Left lung (tissue), 10 donors: Measurements from ENCODE around the gene TP53I13. TPM values are rescaled to one million over a fixed set of nuclear protein-coding genes. Genes with fewer than 3 reads are reported as not detected.

Experiments used
- ATAC-seq: fragments of 200-7000 bp; cut with Tn5 transposase; one replicate; pipeline ENCODE4 v1.9.1; 2020; ENCODE audit warnings: moderate library complexity
- DNase-seq, 4 donors: peaks; one replicate each; pipeline ENCODE4 v3.0.0-alpha.2; 2013 to 2020
- H3K27ac ChIP-seq, 2 donors: fragments of 200-600 bp; sonication (generic) in 1 of 2; one replicate each; pipeline versions ENCODE4 v1.5.0 to v1.8.0; 2020 to 2021
- H3K27me3 ChIP-seq, 2 donors: fragments of 200-600 bp; sonication (generic) in 1 of 2; one replicate each; pipeline versions ENCODE4 v1.5.0 to v1.8.0; 2020 to 2021
- H3K36me3 ChIP-seq, 2 donors: fragments of 200-600 bp; sonication (generic) in 1 of 2; one replicate each; pipeline versions ENCODE4 v1.5.0 to v1.8.0; 2020 to 2021
- H3K4me1 ChIP-seq, 2 donors: fragments of 200-600 bp; one replicate each; pipeline ENCODE4 v1.8.0; 2021
- H3K4me3 ChIP-seq, 2 donors: fragments of 200-600 bp; sonication (generic) in 1 of 2; one replicate each; pipeline versions ENCODE4 v1.5.0 to v1.8.0; 2020 to 2021; ENCODE audit warnings: mild to moderate bottlenecking in 1 of 2
- H3K9me3 ChIP-seq, 2 donors: fragments of 200-600 bp; sonication (generic) in 1 of 2; one replicate each; pipeline versions ENCODE4 v1.5.0 to v1.8.0; 2020 to 2021
- CTCF ChIP-seq, 2 donors: fragments of 200-600 bp; sonication (generic) in 1 of 2; IDR thresholded peaks; one replicate each; pipeline versions ENCODE4 v1.5.0 to v1.8.0; 2021; ENCODE audit warnings: antibody characterized with exemption in 2 of 2
- intact Hi-C, 2 donors: fragments of 100-400 bp; cut with DNase I; formaldehyde crosslinking; loops; one replicate each; pipeline versions ENCODE4 v1.11.2 to v1.14.2; 2022
- polyA plus RNA-seq, 6 donors: library from polyadenylated mRNA; unstranded; fragments of 120-200 nt; gene quantifications; one replicate each; pipeline ENCODE4 v1.2.1, GENCODE V29; 2013; ENCODE audit not compliant: insufficient read length in 6 of 6
- total RNA-seq, 2 donors: library from RNA; stranded (reverse); fragmentation: NEBNext Ultra II Directional; extraction: Animal tissue kit (Norgen Biotek cat#: 25700); gene quantifications; one replicate each; pipeline ENCODE4 v1.2.1, GENCODE V29; 2021
- donor health status: DM: no; HTN: yes; CAD: no.
- donor health status: DM: no; HTN: no; CAD: no.

TP53I13 gene
- total and polyA plus RNA-seq, 8 donors, result 24.8 to 58.5 (median 32.5) TPM

GRCh38 chr17:29590411-29591145, 22.1 kb downstream of the TP53I13 start:
- Histone ChIP-seq H3K4me3 (peak overlapping the region; percentile 31 to 52), H3K36me3 (no peaks in the 10 kb centered on the region), H3K9me3 (no peaks in the 10 kb centered on the region), H3K4me1 (peaks cover 40 to 77% of the 10 kb centered on the region in 2 donors), H3K27ac (peak overlapping the region; percentile 73 to 80), H3K27me3 (peaks cover 0 to 46% of the 10 kb centered on the region in 2 donors)
- DNase-seq (no peak), ATAC-seq (no peak)
- intact Hi-C loops, result no loop called here
- TF ChIP-seq CTCF (IDR thresholded peaks at IDR 0.05), result no peak

GRCh38 chr17:29591146-29591736, 22.7 kb downstream of the TP53I13 start:
- peak overlapping the region; percentile 10 to 52 for H3K4me3 ChIP-seq
- H3K4me1 ChIP-seq, result peaks cover 40 to 70% of the 10 kb centered on the region in 2 donors
- no peaks in the 10 kb centered on the region for H3K36me3 ChIP-seq
- H3K9me3 ChIP-seq, result no peaks in the 10 kb centered on the region
- peaks cover 0 to 46% of the 10 kb centered on the region in 2 donors for H3K27me3 ChIP-seq
- DNase-seq (peak in 1 of 4 donors; percentile 59), ATAC-seq (peak; percentile 3)
- peak overlapping the region; percentile 73 to 80 for H3K27ac ChIP-seq
- intact Hi-C loops, result no loop called here
- no peak for TF ChIP-seq CTCF (IDR thresholded peaks at IDR 0.05)

GRCh38 chr17:29591737-29592608, 23.5 kb downstream of the TP53I13 start:
- DNase-seq (peak; percentile 84 to 96 (median 92)), ATAC-seq (peak; percentile 84)
- Histone ChIP-seq H3K36me3 (no peaks in the 10 kb centered on the region), H3K27ac (peak overlapping the region; percentile 73 to 80), H3K4me1 (peaks cover 40 to 63% of the 10 kb centered on the region in 2 donors), H3K27me3 (peaks cover 0 to 46% of the 10 kb centered on the region in 2 donors), H3K4me3 (peak overlapping the region; percentile 44 to 52), H3K9me3 (no peaks in the 10 kb centered on the region)
- TF ChIP-seq CTCF (IDR thresholded peaks at IDR 0.05), result peak; percentile 94 to 98
- intact Hi-C loops, result no loop called here

GRCh38 chr17:29592850-29593551, 24.5 kb downstream of the TP53I13 start, which contains the start of gene ANKRD13B:
ANKRD13B (plus strand) TSS chr17:29593132; CDS start chr17:29593622, 490 bp downstream.
- Histone ChIP-seq H3K27me3 (peaks cover 0 to 46% of the 10 kb centered on the region in 2 donors), H3K4me3 (peak within 1 kb of the TSS; percentile 53 to 68), H3K27ac (peak within 1 kb of the TSS; percentile 73 to 80), H3K9me3 (no peaks in the 10 kb centered on the region), H3K4me1 (peaks cover 33 to 53% of the 10 kb centered on the region in 2 donors), H3K36me3 (no peaks in the 10 kb centered on the region)
- intact Hi-C loops, result no loop called here
- ATAC-seq (peak; percentile 2), DNase-seq (no peak)
- no peak for TF ChIP-seq CTCF (IDR thresholded peaks at IDR 0.05)
